CD1c-positive myeloid dendritic cell (primary cell): Measurements from ENCODE around the gene NUDT13.

Source experiments
- DNase-seq: peaks from one replicate; pipeline ENCODE4 v3.0.0-alpha.2; 2016; ENCODE audit errors: extremely low spot score

Gene NUDT13

DNA sequence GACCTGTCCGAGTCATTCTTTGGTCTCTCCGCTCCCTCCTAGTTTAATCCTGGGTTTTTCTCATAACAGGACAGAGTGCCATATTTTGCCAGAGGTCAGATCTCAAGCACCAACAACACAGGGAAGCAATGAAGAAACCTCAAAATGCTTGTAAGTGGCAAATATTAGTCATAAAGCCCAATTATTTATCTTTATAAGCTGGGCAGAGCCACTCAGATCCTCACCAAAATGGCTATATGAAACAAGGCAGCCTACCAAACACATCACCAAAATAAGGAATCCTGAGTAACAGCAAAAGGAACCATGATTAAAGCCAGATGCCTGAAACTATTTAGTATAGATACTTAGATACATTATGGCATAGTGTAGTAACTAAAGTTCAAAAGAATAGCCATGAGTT lies 52.8 kb downstream of the NUDT13 start:
- DNase-seq: no peak

- no peak for DNase-seq
Observed at GRCh38 chr10:73166972-73167371, 56.7 kb downstream of the NUDT13 start.

- peak; percentile 60 for DNase-seq
Observed at GRCh38 chr10:73167458-73167782, 57.2 kb downstream of the NUDT13 start.

GRCh38 chr10:73167783-73168464 lies 57.7 kb downstream of the NUDT13 start, which contains the start of the genes ECD and FAM149B1:
Gene ECD, minus strand, starts transcription at chr10:73168008. Its CDS starts 4,071 bp downstream, at chr10:73163937.
Gene FAM149B1, plus strand, starts transcription at chr10:73168119. Its CDS starts 221 bp downstream, at chr10:73168340.
- peak; percentile 99 for DNase-seq

DNA sequence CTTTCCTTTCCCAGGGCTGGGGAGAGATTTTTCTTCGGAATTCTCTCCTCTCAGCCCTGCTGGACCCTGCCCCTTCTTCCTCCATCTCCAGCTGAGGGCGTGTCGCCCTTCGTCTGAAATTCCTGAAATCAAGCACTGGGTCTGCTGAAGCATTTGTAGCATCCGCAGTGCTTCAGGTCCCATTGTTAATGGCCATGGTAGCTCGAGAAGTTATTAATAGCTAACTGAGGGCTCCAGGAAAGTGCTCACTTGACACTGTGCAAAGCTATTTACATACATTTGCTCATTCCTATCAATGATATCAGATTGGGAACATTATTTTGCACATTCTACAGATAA lies 58.2 kb downstream of the NUDT13 start:
- DNase-seq: no peak

DNA sequence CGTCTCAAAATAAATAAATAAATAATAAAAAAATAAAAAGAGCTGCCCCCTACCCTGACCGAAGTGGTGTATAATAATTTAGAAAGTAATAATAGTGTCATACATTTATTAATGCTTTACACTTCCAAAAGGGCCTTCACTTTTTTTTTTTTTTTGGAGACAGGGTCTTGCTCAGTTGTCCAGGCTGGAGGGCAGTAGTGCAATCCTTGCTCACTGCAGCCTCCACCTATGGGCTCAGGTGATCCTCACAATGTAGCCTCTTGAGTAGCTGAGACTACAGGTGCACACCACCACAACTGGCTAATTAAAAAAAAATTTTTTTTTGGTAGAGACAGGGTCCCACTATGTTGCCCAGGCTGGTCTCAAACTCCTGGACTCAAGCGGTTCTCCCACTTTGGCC lies 59.1 kb downstream of the NUDT13 start:
- no peak for DNase-seq

- no peak for DNase-seq
Observed at GRCh38 chr10:73172867-73173266, 62.6 kb downstream of the NUDT13 start.

DNA sequence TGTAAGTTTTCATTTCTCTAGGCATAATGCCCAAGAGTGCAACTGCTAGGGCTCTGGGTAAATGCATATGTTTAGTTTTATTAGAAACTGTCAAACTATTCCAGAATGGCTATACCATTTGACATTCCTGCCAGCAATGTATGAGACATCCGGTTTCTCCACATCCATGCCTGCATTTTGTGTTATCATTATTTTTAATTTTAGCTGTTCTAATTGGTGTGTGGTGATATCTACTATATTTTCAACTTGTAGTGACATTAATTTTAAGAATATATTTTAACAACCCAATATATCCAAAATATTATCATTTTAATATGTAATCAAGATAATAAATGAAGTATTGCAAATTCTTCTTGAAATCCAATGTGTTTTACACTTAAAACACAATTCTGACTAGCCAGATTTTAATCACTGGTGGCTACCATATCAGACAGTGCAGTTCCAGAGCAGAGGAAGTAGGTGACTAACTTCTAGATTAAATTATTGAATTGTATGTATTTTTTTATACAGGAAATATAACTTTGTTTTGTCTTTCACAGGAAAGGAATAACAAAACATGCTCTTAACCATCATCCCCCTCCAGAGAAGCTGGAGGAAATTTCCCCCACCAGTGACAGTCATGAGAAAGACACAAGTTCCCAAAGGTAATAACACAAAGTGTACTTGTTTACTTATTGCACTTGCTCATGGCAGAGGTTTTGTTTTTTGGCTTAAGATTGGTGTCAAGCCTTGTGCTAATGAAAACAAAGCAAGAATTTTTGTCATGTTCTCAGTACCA lies 64.1 kb downstream of the NUDT13 start:
- no peak for DNase-seq
